ENCODE results near the gene NTF4.
A peak's percentile ranks its signal among the peaks of the same experiment; 100 is the strongest.
"Not testable (repeated sequence)": the region's sequence is repeated elsewhere in the genome, so short reads cannot be mapped to it uniquely, and the experiment has no call there.

The NTF4 gene

DNA sequence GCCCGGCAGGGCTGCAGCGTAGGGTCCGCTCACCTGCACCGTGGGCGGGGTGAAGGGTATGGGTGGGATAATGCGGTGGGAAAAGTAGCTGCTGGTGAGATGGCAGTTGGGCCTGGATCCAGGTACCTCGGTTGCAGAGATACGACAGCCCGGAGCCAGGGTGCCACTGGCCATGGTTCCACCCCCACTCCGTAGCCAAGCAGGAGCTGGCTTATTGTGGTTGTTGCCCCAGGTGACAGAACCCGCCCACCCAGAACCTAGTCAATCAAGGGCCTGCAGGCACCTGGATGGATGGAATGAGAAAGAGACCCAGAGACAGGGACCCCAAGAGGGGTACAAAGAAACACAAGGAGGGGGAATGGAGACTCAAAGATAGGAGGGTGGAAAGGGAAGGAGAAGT, 44.3 kb downstream of the NTF4 start:
- H3K4me3 ChIP-seq (ENCODE audit: low read depth, low read length): no peak overlapping the region
- DNase-seq (ENCODE audit: low read depth): no peak
- no peak for TF ChIP-seq CTCF (IDR thresholded peaks at IDR 0.05; ENCODE audit: insufficient read depth, low read depth, low read length, missing control alignments)

- DNase-seq (ENCODE audit: low read depth): peak; percentile 41
- H3K4me3 ChIP-seq (ENCODE audit: low read depth, low read length): no peak overlapping the region
- TF ChIP-seq CTCF (IDR thresholded peaks at IDR 0.05; ENCODE audit: insufficient read depth, low read depth, low read length, missing control alignments): no peak
These were observed 45.2 kb downstream of the NTF4 start for GRCh38 chr19:49019242-49019932.

- not testable (repeated sequence) for DNase-seq (ENCODE audit: low read depth)
- H3K4me3 ChIP-seq (ENCODE audit: low read depth, low read length): peak overlapping the region; percentile 0
These were observed 46.0 kb downstream of the NTF4 start for GRCh38 chr19:49018388-49019241.

- DNase-seq (ENCODE audit: low read depth): peak; percentile 64
- H3K4me3 ChIP-seq (ENCODE audit: low read depth, low read length): peak overlapping the region; percentile 0
- TF ChIP-seq CTCF (IDR thresholded peaks at IDR 0.05; ENCODE audit: insufficient read depth, low read depth, low read length, missing control alignments): peak; percentile 57
These were observed 46.8 kb downstream of the NTF4 start for GRCh38 chr19:49017666-49018351.

DNA sequence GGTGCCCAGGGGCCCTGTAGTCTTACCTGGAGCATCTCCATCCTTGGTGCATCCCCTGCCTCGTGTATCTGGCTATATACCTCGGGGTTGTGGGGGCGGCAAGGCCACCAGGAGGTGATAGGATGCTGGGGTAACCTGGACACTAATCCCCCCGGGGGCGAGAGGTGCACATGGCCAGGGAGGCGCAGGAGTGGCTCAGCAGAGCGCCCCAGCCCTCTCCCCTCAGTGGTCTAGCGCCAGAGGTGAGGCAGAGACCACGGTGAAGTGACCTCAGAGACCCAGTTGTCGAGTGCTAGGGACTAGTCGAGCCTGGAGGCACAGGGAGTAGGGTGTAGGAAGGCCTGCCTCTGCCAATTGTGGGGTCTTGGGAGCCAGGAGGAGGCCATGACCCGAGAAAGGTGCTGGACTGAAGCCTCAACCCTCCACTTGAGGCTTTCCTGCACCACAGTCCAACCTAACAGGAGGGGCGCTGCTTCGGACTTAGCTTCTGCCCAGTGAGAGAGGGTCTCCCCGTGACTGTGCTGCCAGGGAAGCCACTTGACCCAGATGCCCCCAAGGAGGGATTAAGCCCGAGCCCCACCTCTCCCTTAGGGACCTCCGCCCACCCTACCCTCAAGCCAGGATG, 47.5 kb downstream of the NTF4 start, which contains the start of gene LHB:
TSS of gene LHB (minus strand) at position 51 of the 625 bp plus-strand sequence. CDS start at position 41, 10 bp downstream.
- no peak for DNase-seq (ENCODE audit: low read depth)
- TF ChIP-seq CTCF (IDR thresholded peaks at IDR 0.05; ENCODE audit: insufficient read depth, low read depth, low read length, missing control alignments): no peak
- peak within 1 kb of the TSS; percentile 0 for H3K4me3 ChIP-seq (ENCODE audit: low read depth, low read length)

GRCh38 chr19:49016067-49016839, 48.4 kb downstream of the NTF4 start:
- H3K4me3 ChIP-seq (ENCODE audit: low read depth, low read length): no peak overlapping the region
- no peak for TF ChIP-seq CTCF (IDR thresholded peaks at IDR 0.05; ENCODE audit: insufficient read depth, low read depth, low read length, missing control alignments)
- DNase-seq (ENCODE audit: low read depth): no peak

Measured in GM12865 (cell line).